GM19025 (cell line): ENCODE results near the gene ANKH.
"Not testable (repeated sequence)": the region's sequence is repeated elsewhere in the genome, so short reads cannot be mapped to it uniquely, and the experiment has no call there.

Experiments used
- ATAC-seq: cut with Tn5 transposase; IDR thresholded peaks from one replicate; pipeline ENCODE4 v1.9.1; 2021; ENCODE audit warnings: mild to moderate bottlenecking, low read depth, moderate library complexity; ENCODE audit not compliant: unreplicated experiment

The ANKH gene

DNA sequence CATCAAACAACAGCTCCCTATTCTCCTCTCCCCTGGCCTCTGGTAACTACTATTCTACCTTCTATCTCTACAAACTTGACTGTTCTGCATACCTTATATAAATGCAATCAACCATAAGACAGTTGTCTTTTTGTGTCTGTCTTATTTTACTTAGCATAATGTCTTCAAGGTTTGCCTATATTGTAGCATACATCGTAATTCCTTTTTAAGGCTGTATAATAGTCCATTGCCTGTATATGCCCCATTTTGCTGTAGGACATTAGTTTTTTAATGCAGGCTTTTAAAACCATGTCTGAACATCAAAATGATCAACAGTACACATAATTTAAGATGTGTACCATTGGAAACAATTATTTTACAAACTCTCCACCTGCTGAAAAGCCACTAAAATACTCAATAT, 12.4 kb downstream of the ANKH start:
- no peak for ATAC-seq

DNA sequence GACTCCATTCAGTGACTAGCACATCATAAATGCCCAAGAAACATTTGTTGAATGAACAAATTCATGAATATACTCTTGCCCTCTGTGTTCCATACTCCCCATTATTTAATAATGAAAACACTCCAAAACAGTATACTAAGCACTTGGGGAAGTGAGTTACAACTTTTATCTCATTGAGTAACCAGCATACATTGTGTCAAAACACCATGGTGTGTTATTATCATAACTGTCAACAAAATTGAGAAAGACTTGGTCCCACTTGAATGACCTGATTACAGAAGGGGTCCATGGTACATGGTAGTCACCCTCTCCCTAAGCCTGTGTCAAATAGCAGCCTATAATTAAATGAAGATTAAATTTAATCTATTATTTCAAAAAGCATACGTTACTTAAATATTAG, 16.2 kb downstream of the ANKH start:
- ATAC-seq: no peak

DNA sequence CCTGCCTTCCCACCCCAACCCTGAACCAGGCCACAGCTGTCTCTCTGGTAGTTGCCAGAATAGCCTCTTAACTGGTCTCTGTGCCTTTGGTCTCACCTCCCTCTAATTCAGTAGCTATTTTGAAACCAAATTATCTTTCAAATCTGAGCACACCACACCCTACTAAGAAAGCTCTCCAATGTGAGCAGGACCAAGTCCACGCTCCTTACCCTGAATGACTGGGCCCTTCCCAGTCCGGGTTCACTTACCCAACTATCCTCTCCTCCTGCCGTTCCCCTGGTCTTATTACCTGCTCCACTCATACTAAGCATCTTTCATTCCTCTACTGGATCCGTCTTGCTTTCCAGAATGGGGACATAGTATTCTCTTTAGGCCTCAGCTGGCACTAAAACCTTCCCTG, 16.8 kb downstream of the ANKH start:
- ATAC-seq: no peak

DNA sequence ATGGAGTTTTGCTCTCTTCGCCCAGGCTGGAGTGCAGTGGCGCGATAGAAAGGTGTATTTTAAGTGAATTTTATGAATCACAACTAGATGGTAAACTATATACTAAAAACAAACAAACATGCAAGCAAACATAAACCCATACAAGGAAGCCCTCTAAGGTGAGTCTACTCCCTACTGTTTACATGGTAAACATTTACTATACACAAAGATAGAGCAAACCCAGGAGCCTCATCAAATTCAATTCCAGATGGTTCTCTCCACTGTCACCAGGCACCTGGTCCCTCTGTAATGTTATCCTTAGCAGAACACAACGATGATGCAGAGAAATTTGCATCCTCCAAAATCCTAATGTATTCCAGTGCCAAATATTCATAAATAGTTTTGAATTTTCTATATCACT, 17.9 kb downstream of the ANKH start:
- no peak for ATAC-seq

DNA sequence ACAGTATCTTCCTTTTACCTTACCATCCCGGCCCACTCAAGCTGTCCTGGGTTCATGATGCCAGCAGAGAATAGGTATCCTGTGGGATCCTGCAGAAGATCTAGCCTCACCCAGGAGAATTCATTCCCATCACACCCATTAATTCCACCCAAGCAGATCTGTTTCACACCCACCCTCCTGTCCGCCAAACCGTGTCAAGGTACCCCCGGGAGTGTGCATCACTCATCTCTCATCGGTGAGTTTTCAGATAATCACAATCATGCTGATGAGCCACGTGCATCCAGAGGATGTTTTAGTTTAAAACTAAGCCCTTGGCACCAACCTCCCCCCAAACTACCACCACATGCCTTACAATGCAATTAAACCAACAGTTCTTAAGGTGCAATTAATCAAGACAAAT, 18.8 kb downstream of the ANKH start:
- ATAC-seq: no peak

DNA sequence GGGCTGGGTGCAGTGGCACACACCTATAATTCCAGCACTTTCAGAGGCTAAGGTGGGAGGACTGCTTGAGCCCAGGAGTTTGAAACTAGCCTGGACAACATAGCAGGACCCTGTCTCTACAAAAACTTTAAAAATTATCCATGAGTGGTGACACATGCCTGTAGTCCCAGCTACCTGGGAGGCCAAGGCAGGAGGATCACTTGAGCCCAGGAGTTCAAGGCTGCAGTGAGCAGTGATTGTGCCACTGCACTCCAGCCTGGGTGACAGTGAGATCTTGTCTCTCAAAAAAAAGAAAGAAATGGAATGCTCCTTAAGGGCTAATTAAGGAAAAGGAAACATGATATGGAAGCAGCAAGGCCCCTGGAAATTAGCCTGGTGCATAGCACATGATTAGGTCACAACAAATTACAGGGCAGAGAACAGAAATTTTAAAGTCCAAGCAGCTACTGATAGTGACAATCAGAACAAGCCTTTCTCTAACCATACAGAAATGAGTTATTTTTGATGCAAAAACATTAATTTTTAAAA, 19.5 kb downstream of the ANKH start:
- no peak for ATAC-seq

DNA sequence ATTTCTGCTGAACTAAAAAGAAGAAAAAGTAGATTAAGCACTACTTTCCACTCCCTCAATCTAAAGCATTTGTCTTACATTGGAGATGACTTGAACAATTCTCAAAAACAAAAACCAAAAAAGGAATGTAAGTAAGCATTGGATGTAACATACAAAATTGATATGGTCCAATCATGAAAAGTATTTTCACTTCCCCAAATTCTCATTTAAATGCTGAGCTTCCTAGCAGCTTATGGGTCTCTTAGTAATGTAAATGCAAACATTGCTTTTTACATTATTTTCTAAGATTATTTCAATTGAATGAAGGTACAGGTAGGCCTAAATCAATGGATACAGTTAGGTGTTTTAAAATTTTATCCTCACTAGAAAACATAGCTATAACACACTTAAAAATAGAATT, 20.0 kb downstream of the ANKH start:
- no peak for ATAC-seq

DNA sequence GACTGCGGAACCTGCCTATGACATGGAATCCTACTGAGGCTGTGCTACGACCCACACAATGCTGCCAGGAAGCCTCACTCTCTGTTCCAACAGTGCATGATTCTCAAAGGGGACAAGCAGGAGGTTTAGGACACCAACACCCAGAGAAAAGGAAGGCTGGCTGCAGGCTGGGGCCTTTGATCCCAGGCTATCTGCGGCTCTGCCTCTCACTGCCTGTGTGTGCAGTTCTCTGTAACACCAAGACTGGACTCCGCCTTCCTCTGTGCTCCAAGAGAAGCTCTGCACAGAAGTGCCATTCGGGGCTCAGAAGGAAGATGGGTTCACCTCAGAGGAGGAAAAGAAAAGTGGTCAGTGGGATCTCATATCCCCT, 20.5 kb downstream of the ANKH start:
- no peak for ATAC-seq

DNA sequence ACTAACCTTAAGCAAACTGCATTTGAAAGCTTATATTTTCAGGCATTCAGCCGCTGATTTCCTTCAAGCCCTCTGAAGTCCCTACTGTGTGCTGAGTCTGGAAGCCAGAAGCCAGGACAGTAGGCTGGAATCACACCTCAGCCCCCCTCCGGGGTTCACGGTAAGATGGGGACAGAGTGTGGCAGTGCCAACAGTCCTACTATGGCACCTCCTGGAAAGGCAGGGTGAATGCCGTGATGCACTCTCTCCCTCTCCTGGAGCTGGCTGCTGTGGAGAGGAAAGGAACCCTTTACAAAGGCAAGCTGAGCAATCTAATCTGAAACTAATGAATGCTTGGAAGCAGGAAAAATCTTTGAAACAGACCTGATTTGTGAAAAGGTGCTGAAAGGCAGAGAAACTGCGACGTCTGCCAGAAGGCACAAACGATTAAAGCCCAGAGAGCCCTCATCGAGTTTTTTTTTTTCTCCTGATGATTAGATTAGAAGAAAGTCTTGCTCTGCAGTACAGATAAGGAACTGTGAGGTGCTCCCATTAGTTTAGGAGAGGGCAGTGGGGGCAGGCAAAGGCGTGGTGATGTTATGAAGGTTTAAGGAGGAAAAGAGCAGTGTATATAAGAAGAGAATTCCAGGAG, 21.0 kb downstream of the ANKH start:
- ATAC-seq: no peak

DNA sequence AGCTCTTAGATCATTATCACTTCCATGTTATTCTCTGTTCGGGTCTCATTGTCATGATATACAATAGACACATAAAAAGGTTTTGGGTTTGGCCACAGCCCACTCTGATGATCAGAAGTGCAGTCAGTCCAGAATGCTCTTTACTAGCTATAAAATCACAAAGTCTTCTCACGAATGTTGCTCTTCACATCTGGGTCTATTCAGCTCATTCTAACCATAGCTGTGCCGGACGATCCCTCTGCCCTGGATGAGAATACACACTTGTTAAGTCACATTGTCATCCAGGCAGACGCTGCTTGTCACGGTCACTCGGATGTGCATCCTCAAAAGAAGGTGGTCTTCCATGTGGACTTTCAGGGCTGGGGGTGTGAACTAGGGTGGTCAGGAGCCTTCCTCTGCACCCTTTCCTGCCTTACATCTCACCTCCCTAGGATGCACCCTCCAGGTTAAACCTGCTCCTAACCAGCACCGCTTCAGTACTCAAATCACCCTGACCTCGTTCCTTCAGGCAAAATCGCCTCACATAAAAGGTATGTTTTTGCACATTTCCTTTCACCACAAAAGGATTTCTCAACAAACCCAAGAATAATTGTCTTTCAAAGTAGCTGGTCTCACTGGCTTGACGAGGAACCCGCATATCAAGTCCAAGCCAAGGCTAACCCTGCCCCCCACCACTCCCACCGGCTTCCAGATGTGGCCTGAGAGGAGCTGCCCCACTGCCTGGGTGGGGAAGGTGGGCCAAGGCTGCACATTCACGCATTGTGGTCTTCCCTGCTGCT, 21.9 kb downstream of the ANKH start:
- no peak for ATAC-seq

DNA sequence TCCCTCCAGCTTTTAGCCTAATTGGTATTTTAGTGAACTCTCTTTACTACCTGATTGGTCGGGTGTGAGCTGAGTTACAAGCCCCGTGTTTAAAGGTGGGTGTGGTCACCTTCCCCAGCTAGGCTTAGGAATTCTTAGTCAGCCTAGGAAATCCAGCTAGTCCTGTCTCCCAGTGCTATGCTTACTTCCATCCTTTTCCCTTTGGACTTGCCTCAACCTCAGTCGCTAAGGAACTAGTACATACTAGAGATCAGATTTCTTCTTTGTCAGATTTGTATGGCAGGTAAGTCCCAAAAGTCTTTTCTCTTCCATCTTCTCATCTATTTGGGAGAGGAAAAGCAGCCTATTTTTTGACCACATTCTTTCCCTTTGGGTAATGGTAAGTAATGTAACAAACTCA, 22.6 kb downstream of the ANKH start:
- ATAC-seq: not testable (repeated sequence)

DNA sequence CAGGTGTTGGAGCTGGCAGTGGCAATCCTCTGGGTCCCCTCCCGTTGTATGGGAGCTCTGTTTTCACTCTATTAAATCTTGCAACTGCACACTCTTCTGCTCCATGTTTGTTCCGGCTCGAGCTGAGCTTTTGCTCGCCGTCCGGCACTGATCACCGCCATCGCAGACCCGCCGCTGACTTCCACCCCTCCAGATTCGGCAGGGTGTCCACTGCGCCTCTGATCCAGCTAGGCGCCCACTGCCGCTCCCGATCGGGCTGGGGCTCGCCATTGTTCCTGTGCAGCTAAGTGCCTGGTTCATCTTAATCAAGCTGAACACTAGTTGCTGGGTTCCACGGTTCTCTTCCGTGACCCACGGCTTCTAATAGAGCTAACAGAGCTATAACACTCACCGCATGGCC, 23.2 kb downstream of the ANKH start:
- ATAC-seq: no peak

DNA sequence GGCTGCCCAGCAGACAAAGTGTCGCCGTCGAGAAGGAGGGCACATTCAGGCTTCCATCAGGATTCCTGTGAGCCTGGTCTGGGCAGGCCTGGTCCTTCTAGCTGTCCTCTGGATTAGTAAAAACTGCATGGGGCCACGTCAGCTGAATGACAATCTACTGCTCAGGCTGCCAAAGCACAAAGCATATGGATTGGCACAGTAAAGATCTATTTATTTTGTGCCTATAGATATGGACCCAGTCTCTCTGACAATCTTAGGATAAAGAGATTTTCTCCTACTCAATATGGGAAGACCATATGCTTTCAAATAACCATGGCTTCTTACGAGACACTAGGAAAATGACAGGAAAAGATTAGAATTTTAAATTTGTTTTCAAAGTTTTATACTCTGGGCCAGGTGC, 24.1 kb downstream of the ANKH start:
- ATAC-seq: no peak

DNA sequence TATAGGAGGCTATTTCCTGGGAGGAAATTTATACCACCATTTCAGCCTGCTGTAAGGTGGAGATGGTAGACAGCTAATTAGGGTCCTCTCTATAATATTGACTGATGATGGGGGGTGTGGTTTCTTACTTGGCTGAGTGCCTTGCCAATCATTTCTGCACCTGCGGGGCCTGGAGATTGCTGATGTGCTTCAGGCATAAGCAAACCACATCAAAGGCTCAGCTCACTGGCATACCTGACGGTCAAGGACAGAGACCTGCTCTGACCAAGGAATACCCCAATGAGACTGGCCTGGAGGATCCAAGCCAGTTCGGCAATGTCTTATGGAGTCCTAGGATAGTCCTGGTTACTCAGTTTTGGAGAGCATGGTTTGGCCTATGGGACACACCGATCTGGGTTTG, 29.5 kb downstream of the ANKH start:
- no peak for ATAC-seq

DNA sequence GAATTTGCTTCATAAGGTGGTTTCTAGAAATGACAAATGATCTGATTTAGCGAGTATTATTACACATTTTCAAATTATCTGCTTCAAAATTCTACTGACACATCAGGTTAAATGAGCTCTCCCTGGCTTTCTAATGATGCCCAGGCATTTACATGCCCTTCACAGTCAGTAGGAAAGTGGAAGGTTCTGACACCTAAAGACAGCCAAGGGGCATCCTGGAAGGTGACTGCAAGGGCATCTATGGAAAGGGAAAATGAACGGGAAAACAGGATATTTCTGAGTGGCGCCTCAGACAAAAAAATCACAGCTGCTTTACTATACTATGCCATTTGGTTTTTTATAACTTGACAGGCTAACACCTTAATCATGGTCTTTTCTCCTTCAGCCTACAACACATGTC, 31.0 kb downstream of the ANKH start:
- no peak for ATAC-seq

DNA sequence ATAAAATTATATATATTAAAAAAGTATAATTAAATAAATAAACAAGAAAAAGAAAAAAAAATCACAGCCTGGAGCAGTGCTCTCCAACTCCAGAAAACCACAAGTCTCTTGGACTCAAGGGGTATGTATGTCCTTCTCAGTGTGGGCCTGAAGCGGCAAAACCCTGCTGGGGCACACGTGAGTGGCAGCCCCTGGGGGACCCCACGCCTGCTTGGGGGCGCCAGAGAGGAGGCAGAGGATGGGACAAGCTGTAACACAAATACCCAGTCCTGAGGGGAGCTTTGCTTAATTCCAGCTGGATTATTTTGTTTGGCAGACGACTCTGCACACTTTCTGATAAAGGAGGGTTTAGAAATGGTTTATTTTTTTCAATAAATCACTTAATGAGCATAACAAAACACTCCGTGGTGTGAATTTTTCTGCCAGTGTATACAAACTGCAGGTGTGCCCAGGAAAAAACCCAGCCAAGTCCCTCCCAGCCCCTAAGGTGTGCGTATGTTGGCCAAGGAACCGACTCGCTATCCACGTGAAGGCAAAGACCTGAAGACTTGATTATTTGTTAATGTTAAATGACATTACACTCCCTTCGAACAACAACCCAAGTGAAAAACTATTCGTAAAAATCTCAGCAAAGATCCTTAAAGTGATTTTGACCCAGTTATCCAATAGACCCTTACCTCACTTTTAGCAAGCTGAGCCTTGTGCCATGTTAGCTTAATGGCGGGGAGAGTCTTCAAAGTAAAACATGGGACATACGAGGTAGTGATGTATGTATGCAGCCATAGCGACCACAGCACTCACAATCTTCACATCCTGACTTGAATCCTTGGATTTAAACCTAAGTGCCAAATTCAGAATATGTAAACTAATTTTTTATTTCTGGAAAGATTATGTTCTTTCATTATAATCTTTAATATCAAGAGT, 32.9 kb downstream of the ANKH start:
- no peak for ATAC-seq

DNA sequence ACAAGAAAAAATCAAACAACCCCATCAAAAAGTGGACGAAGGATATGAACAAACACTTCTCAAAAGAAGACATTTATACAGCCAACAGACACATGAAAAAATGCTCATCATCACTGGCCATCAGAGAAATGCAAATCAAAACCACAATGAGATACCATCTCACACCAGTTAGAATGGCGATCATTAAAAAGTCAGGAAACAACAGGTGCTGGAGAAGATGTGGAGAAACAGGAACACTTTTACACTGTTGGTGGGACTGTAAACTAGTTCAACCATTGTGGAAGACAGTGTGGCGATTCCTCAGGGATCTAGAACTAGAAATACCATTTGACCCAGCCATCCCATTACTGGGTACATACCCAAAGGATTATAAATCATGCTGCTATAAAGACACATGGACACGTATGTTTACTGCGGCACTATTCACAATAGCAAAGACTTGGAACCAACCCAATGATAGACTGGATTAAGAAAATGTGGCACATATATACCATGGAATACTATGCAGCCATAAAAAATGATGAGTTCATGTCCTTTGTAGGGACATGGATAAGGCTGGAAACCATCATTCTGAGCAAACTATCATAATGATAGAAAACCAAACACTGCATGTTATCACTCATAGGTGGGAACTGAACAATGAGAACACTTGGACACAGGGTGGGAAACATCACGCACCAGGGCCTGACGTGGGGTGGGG, 34.0 kb downstream of the ANKH start:
- not testable (repeated sequence) for ATAC-seq

DNA sequence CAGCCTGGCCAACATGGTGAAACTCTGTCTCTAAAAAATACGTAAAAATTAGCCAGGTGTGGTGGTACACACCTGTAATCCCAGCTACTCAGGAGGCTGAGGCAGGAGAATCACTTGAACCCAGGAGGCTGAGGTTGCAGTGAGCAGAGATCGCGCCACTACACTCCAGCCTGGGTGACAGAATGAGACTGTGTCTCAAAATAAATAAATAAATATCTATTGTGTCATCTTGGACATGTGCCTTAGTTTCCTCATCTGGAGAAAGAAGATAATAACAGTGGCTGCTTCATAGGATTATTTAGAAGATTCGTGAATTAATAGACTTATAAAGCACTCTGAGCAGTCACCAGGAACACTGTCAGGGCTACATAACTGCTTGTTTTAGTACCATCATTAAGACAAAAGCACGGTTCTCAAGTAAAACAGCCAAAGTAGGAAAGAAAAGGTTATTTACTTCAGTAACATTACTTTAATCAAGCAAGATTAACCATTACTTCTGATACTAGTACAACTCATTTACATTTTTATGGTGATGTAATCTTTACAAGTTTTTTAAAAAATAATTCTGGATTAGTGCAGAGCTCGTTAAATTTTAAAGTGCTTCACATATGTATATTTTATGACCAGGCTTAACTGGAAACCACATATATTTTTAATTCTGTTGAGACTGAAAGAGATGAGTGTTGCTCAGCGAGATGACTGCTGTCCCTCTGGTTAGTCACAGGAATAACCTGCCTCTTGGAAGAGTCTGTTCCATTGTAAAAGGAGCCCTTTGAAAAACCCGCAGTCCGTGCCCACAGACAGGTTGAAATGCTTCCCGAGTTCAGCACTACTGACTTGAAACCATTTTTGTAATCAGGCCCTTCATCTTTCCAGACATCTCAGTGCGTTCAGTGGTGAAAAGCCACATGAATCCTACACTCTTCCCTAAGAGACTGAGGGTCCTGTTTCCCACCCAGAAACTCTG, 36.7 kb downstream of the ANKH start:
- ATAC-seq: no peak

DNA sequence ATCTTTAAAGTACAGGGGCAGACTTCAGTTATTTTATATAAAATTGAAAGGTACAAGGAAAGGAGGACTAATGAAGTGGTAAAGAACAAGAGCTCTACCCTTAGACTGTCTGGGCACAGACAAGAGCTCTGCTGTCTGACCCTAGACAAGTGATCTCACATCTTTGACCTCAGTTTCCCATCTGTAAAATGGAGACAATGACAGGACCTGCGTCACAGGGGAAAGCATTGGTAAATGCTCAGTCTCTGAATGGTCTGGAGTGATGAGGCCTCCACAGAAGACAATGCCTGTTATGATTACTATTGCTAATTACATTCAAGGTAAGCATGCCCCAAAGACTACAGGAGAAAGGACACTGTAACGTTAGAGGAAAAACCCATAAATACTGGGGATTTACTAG, 37.5 kb downstream of the ANKH start:
- no peak for ATAC-seq

DNA sequence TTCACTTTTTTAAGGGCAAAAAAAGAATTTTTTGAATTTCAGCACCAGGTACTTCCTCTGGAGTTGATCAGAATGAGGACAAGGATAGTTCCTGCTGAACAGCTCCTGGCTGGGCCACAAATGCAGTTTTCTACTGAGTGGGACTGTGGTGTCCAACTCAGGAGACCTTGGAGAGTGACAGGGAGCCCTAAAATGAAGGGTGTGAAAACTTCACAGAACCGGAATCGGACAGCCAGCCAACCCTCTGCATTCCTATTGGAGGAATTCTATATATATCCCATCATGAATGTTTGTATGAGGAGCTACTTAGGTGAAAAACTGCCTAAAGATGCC, 40.6 kb downstream of the ANKH start:
- ATAC-seq: no peak
